Activated CD8-positive, alpha-beta T cell treated with anti-CD3 and anti-CD28 coated beads for 36 hours (primary cell): ENCODE measurements around the gene SHMT2. TPM values are rescaled to one million over a fixed set of nuclear protein-coding genes. Genes with fewer than 3 reads are reported as not detected.

Source experiments
- ATAC-seq: fragments of 200-7000 bp; cut with Tn5 transposase; one replicate; pipeline ENCODE4 v1.10.0; 2021; ENCODE audit warnings: mild to moderate bottlenecking, moderate library complexity
- CTCF ChIA-PET: fragments of 350-600 bp; sonication (Branson Sonifier 250); formaldehyde crosslinking; loops from one replicate; lab custom pipeline; 2021; ENCODE audit warnings: antibody characterized with exemption; lab: Charles Lee
- POLR2A ChIA-PET: fragments of 350-600 bp; sonication (Branson Sonifier 250); formaldehyde crosslinking; loops from one replicate; lab custom pipeline; 2021; ENCODE audit warnings: antibody characterized with exemption; lab: Charles Lee
- DNase-seq: peaks from one replicate; pipeline ENCODE4 v3.0.0-alpha.2; 2020
- H3K27ac Mint-ChIP-seq: one replicate; pipeline ENCODE4 v1.8.0; 2021; ENCODE audit warnings: mild to moderate bottlenecking, mixed read lengths
- H3K27me3 Mint-ChIP-seq: one replicate; pipeline ENCODE4 v1.8.0; 2021; ENCODE audit warnings: mixed read lengths
- H3K36me3 Mint-ChIP-seq: one replicate; pipeline ENCODE4 v1.8.0; 2021; ENCODE audit warnings: low read depth, mixed read lengths
- H3K4me1 Mint-ChIP-seq: one replicate; pipeline ENCODE4 v1.8.0; 2021; ENCODE audit warnings: low read depth, mixed read lengths
- H3K4me3 Mint-ChIP-seq: one replicate; pipeline ENCODE4 v1.8.0; 2021; ENCODE audit warnings: mild to moderate bottlenecking, moderate library complexity, mixed read lengths
- H3K9me3 Mint-ChIP-seq: one replicate; pipeline ENCODE4 v1.8.0; 2021; ENCODE audit warnings: mixed read lengths
- intact Hi-C: fragments of 100-400 bp; cut with micrococcal nuclease; formaldehyde crosslinking; loops from one replicate; pipeline ENCODE4 v1.10.0; 2022
- total RNA-seq, 2 experiments: library from RNA; stranded (reverse); gene quantifications; one replicate each; pipeline ENCODE4 v1.2.3, GENCODE V29; 2021
- TF ChIP-seq, protein P1 (sequence below): fragments of 200-600 bp; IDR thresholded peaks from one replicate; pipeline ENCODE4 v1.8.0; 2022; ENCODE audit warnings: antibody characterized with exemption, mild to moderate bottlenecking

The SHMT2 gene
- total RNA-seq, 2 experiments from 2014 or later, result 480 to 529 TPM

DNA sequence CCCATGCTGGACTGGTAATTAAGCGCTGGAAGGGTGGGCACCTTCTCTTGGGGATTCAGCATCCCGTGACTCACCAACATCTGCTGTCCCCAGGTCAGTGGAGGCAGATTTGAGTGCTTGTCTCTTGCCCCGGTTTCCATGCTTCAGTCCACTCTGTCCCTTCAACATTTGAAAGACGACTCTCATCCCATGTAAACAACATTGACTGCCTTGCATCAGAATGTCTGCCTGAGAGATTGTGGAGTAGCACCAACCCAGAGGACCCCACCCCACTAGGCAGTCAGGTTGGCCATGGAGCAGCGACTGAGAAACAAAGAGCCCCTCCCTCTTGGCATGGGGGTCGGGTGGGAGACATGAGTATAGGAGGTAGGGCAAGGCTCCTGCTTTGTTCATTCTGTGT is 26.4 kb downstream of the SHMT2 start:
- Mint-ChIP-seq H3K27ac (no peak overlapping the region), H3K36me3 (peaks cover 7% of the 10 kb centered on the region), H3K27me3 (no peaks in the 10 kb centered on the region), H3K9me3 (no peaks in the 10 kb centered on the region), H3K4me3 (no peak overlapping the region), H3K4me1 (no peaks in the 10 kb centered on the region)
- no peak for DNase-seq
- ChIA-PET POLR2A (interaction anchor here (0.9 kb wide), 1 partner anchor 9 kb away, joined by 3 read pairs; no protein-coding TSS in a partner anchor), CTCF (interaction anchor here (5.3 kb wide), 1 partner anchor 13 kb away, joined by 34 read pairs; no protein-coding TSS in a partner anchor)
- TF ChIP-seq, protein P1, sequence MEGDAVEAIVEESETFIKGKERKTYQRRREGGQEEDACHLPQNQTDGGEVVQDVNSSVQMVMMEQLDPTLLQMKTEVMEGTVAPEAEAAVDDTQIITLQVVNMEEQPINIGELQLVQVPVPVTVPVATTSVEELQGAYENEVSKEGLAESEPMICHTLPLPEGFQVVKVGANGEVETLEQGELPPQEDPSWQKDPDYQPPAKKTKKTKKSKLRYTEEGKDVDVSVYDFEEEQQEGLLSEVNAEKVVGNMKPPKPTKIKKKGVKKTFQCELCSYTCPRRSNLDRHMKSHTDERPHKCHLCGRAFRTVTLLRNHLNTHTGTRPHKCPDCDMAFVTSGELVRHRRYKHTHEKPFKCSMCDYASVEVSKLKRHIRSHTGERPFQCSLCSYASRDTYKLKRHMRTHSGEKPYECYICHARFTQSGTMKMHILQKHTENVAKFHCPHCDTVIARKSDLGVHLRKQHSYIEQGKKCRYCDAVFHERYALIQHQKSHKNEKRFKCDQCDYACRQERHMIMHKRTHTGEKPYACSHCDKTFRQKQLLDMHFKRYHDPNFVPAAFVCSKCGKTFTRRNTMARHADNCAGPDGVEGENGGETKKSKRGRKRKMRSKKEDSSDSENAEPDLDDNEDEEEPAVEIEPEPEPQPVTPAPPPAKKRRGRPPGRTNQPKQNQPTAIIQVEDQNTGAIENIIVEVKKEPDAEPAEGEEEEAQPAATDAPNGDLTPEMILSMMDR, result no peak
- no peak for ATAC-seq
- intact Hi-C loops, result no loop called here

DNA sequence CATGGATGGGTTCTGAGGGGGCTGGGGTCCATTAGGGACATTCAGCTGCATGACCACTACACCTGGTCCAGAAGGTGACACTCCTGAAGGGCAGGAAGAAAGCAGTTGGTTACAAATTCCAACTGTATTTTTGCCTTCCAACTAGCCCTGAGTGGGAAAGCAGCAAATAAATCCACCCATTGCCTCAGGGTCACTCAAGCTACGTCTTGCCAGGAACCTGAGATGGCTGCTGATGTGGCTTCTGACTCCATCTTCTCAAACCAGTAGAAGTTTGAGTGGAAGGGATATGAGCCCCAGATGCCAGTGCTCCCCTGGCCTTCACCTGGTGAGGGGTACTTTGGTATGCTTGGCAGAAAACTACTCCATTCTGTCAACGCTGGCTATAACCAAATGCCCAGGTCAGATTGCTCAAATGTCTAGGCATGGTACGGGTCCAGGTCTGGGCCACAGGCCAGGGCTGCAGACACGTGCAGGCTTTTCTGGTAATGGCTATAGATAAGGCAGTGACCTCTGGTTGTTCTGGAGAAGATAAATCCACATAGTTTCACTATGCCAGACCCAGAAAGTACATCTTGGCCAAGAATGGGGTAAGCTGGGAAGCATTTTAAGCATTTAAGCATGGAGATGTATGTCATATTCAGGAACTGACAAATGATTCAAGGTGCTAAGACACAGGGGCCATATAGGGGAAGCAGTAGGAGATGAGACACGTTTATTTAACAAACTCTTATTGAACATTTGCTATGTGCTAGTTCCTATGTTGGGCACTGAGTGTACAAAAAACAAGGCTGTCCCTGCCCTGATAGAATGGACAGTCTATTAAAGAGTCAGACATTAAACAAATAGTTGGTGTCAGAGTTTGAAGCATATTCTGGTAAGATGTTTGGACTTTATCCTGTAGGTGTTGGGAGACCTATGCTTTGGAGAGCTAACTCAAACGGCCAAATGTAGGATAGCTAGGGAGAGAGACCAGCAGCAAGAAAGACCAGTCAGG is 29.8 kb downstream of the SHMT2 start:
- intact Hi-C loops, result no loop called here
- POLR2A ChIA-PET, result interaction anchor here (1.2 kb wide), 1 partner anchor 18 kb away, joined by 3 read pairs; no protein-coding TSS in a partner anchor
- Mint-ChIP-seq H3K9me3 (no peaks in the 10 kb centered on the region), H3K27me3 (no peaks in the 10 kb centered on the region), H3K27ac (no peak overlapping the region), H3K4me3 (no peak overlapping the region), H3K4me1 (peaks cover 4% of the 10 kb centered on the region), H3K36me3 (peaks cover 14% of the 10 kb centered on the region)
- TF ChIP-seq, protein P1, result no peak
- DNase-seq (no peak), ATAC-seq (no peak)
- CTCF ChIA-PET, result interaction anchor here (1.0 to 3.0 kb wide), 5 partner anchors 9 to 194 kb away, joined by 4 to 19 read pairs (median 5); no protein-coding TSS in a partner anchor

DNA sequence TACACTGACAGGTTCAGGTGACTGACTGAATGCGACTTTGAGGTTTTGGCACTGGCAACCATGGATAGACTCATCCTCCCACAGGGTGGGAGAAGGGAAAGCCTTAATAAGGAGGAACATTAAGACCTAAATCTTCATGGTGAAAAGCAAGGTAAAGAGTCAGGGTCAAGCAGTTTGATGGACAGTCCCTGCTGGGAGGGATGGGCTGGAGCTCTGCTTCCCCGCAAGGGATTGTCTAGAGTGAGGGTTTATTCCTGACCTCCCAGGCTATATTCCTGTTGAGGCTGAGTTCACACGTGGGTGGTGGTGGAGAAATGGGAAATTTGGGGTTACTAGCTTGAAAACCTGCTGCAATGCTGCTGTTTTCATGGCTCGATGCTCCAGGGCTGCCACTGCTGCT is 30.9 kb downstream of the SHMT2 start:
- H3K36me3 Mint-ChIP-seq, result peaks cover 14% of the 10 kb centered on the region
- no peaks in the 10 kb centered on the region for H3K27me3 Mint-ChIP-seq
- ATAC-seq (no peak), DNase-seq (no peak)
- CTCF ChIA-PET, result interaction anchor here (1.0 to 3.2 kb wide), 9 partner anchors 8 to 198 kb away, joined by 4 to 22 read pairs (median 5); partner anchors contain the start of genes GLI1 and INHBE
- no peaks in the 10 kb centered on the region for H3K9me3 Mint-ChIP-seq
- H3K4me1 Mint-ChIP-seq, result peaks cover 4% of the 10 kb centered on the region
- H3K4me3 Mint-ChIP-seq, result no peak overlapping the region
- POLR2A ChIA-PET, result interaction anchor here (1.2 kb wide), 2 partner anchors 17 to 46 kb away, joined by 3 read pairs; no protein-coding TSS in a partner anchor
- TF ChIP-seq, protein P1, result no peak
- intact Hi-C loops, result loop anchor here (5.0 kb wide), 1 partner anchor 197 kb away; the partner anchor contains the start of genes GLI1 and INHBE
- no peak overlapping the region for H3K27ac Mint-ChIP-seq

DNA sequence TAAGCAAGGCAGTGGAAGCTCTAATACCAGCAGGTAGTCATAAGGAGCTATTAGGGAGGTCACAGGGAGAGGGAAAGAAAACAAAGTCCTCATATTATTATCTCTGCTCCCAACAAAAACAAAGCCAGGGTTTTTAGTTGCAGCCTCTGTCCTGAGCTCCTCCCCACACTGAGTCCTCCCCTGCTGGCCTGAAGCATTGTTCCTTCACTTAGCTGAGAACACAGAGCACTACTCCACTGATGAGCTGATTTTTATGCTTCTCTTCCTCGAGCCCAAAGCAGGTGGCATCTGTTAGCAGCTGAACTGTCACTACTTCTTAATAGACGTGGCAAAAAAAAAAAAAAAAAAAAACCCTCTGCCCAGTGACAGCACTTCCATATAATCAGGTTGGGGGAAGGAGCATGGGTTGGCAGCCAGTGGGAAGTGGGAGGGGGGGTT is 31.9 kb downstream of the SHMT2 start:
- Mint-ChIP-seq H3K36me3 (peaks cover 13% of the 10 kb centered on the region), H3K27me3 (no peaks in the 10 kb centered on the region), H3K4me3 (no peak overlapping the region), H3K27ac (no peak overlapping the region), H3K9me3 (no peaks in the 10 kb centered on the region), H3K4me1 (peaks cover 4% of the 10 kb centered on the region)
- TF ChIP-seq, protein P1, result no peak
- ATAC-seq (no peak), DNase-seq (no peak)
- CTCF ChIA-PET, result interaction anchor here (0.6 to 3.2 kb wide), 11 partner anchors 9 to 200 kb away, joined by 3 to 22 read pairs (median 6); partner anchors contain the start of genes GLI1 and INHBE
- POLR2A ChIA-PET, result interaction anchor here (0.5 to 1.2 kb wide), 2 partner anchors 28 to 47 kb away, joined by 3 read pairs; no protein-coding TSS in a partner anchor
- intact Hi-C loops, result loop anchor here (5.0 kb wide), 1 partner anchor 196 kb away; the partner anchor contains the start of genes GLI1 and INHBE
